ENCODE data around the gene MVD. TPM values are rescaled to one million over a fixed set of nuclear protein-coding genes. Genes with fewer than 3 reads are reported as not detected.
A peak's percentile ranks its signal among the peaks of the same experiment; 100 is the strongest.

Gene MVD
- total and polyA plus RNA-seq, 4 donors = 21.7 to 99.2 (median 74.7) TPM

DNA sequence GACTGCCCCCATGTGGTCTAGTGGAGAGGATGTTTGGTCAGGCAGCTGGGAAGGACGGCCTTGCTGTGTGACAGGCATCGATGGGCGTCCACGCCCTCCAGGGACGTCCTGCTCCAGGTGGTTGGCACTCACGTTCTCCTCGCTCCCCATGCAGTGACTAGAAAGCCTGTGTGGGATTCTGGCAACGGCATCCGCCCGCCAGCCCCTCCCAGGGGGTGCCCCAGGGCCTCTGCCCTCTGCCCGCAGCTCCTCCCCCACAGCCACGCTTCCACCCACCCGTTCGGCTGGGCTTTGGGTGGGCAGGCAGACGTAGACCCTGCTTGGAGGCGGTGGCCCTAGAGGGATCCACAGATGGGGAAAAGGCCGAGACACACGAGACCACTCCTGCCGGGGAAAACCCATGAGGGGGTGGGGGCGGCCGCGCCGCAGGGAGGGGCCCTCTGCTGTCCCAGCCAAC lies 29.2 kb downstream of the MVD start:
- no peak for DNase-seq (ENCODE audit: low spot score)
- Histone ChIP-seq H3K4me1 (ENCODE audit: control insufficient read depth in 4 of 4, insufficient read depth in 4 of 4, low read length in 3 of 4) (peaks cover 0 to 6% (median 0%) of the 10 kb centered on the region in 4 donors), H3K9ac (ENCODE audit: low read depth in 1 of 2, low read length in 2 of 2) (no peak overlapping the region), H3K27ac (ENCODE audit: low read depth in 1 of 2, low read length in 2 of 2) (no peak overlapping the region), H3K27me3 (ENCODE audit: control insufficient read depth in 4 of 4, insufficient read depth in 4 of 4, low read length in 3 of 4) (no peaks in the 10 kb centered on the region), H3K9me3 (ENCODE audit: control insufficient read depth in 4 of 4, low read length in 3 of 4) (no peaks in the 10 kb centered on the region), H3K36me3 (ENCODE audit: control insufficient read depth in 4 of 4, insufficient read depth in 3 of 4, low read depth in 1 of 4, low read length in 3 of 4) (peaks cover 10 to 29% (median 13%) of the 10 kb centered on the region in 4 donors), H3K4me3 (ENCODE audit: low read depth in 1 of 3, low read length in 3 of 3) (peak overlapping the region in 1 of 3 donors; percentile 38)
- WGBS = 57% methylated on average over 23 of the region's 23 CpGs
- TF ChIP-seq GABPA (IDR thresholded peaks at IDR 0.05 in 1 of 2, conservative IDR thresholded peaks at IDR 0.05 in 1 of 2) (no peak), EGR1 (IDR thresholded peaks at IDR 0.05; ENCODE audit: low read depth in 2 of 2) (no peak)

DNA sequence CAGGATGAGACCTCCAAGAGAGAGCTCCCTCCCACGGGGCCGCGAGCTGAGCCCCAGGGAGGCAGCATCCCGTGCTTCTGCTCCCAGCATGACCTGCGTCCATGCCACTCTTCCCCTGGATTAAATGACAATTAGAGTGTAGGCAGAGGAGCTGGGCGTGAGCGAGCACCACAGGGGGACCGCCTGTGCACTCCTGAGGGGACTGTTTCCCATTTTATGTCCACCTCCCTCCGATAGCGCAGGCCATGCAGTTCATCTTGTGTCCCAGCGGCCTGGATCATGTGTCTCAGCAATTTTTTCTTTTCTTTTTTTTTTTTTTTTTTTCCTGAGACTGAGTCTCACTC lies 30.3 kb downstream of the MVD start:
- Histone ChIP-seq H3K4me3 (ENCODE audit: low read depth in 1 of 3, low read length in 3 of 3) (no peak overlapping the region), H3K9me3 (ENCODE audit: control insufficient read depth in 4 of 4, low read length in 3 of 4) (no peaks in the 10 kb centered on the region), H3K27ac (ENCODE audit: low read depth in 1 of 2, low read length in 2 of 2) (no peak overlapping the region), H3K4me1 (ENCODE audit: control insufficient read depth in 4 of 4, insufficient read depth in 4 of 4, low read length in 3 of 4) (peaks cover 0 to 14% (median 3%) of the 10 kb centered on the region in 4 donors), H3K27me3 (ENCODE audit: control insufficient read depth in 4 of 4, insufficient read depth in 4 of 4, low read length in 3 of 4) (no peaks in the 10 kb centered on the region), H3K9ac (ENCODE audit: low read depth in 1 of 2, low read length in 2 of 2) (no peak overlapping the region), H3K36me3 (ENCODE audit: control insufficient read depth in 4 of 4, insufficient read depth in 3 of 4, low read depth in 1 of 4, low read length in 3 of 4) (peaks cover 10 to 38% (median 14%) of the 10 kb centered on the region in 4 donors)
- 95% methylated on average over 11 of the region's 11 CpGs for WGBS
- TF ChIP-seq, protein P1, sequence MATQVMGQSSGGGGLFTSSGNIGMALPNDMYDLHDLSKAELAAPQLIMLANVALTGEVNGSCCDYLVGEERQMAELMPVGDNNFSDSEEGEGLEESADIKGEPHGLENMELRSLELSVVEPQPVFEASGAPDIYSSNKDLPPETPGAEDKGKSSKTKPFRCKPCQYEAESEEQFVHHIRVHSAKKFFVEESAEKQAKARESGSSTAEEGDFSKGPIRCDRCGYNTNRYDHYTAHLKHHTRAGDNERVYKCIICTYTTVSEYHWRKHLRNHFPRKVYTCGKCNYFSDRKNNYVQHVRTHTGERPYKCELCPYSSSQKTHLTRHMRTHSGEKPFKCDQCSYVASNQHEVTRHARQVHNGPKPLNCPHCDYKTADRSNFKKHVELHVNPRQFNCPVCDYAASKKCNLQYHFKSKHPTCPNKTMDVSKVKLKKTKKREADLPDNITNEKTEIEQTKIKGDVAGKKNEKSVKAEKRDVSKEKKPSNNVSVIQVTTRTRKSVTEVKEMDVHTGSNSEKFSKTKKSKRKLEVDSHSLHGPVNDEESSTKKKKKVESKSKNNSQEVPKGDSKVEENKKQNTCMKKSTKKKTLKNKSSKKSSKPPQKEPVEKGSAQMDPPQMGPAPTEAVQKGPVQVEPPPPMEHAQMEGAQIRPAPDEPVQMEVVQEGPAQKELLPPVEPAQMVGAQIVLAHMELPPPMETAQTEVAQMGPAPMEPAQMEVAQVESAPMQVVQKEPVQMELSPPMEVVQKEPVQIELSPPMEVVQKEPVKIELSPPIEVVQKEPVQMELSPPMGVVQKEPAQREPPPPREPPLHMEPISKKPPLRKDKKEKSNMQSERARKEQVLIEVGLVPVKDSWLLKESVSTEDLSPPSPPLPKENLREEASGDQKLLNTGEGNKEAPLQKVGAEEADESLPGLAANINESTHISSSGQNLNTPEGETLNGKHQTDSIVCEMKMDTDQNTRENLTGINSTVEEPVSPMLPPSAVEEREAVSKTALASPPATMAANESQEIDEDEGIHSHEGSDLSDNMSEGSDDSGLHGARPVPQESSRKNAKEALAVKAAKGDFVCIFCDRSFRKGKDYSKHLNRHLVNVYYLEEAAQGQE (IDR thresholded peaks at IDR 0.05) = no peak
- no peak for TF ChIP-seq FOXA1 (IDR thresholded peaks at IDR 0.05)
- DNase-seq (ENCODE audit: low spot score) = no peak

- Histone ChIP-seq H3K27ac (ENCODE audit: low read depth in 1 of 2, low read length in 2 of 2) (no peak overlapping the region), H3K36me3 (ENCODE audit: control insufficient read depth in 4 of 4, insufficient read depth in 3 of 4, low read depth in 1 of 4, low read length in 3 of 4) (peaks cover 10 to 43% (median 14%) of the 10 kb centered on the region in 4 donors), H3K9me3 (ENCODE audit: control insufficient read depth in 4 of 4, low read length in 3 of 4) (no peaks in the 10 kb centered on the region), H3K27me3 (ENCODE audit: control insufficient read depth in 4 of 4, insufficient read depth in 4 of 4, low read length in 3 of 4) (no peaks in the 10 kb centered on the region), H3K4me3 (ENCODE audit: low read depth in 1 of 3, low read length in 3 of 3) (no peak overlapping the region), H3K4me1 (ENCODE audit: control insufficient read depth in 4 of 4, insufficient read depth in 4 of 4, low read length in 3 of 4) (peaks cover 0 to 14% (median 4%) of the 10 kb centered on the region in 4 donors), H3K9ac (ENCODE audit: low read depth in 1 of 2, low read length in 2 of 2) (no peak overlapping the region)
- TF ChIP-seq RAD21 (IDR thresholded peaks at IDR 0.05) (no peak), ZBTB33 (IDR thresholded peaks at IDR 0.05) (no peak), NR2F2 (IDR thresholded peaks at IDR 0.05) (no peak), HNF4G (IDR thresholded peaks at IDR 0.05) (no peak), FOXA2 (IDR thresholded peaks at IDR 0.05) (no peak), SP1 (IDR thresholded peaks at IDR 0.05) (no peak)
- TF ChIP-seq, protein P2, sequence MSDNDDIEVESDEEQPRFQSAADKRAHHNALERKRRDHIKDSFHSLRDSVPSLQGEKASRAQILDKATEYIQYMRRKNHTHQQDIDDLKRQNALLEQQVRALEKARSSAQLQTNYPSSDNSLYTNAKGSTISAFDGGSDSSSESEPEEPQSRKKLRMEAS (IDR thresholded peaks at IDR 0.05) = no peak
- WGBS = 94% methylated on average over 30 of the region's 30 CpGs
- DNase-seq (ENCODE audit: low spot score) = no peak
These were observed 30.8 kb downstream of the MVD start for GRCh38 chr16:88631920-88632586.

Data from liver (tissue), 9 donors.